ENCODE measurements around the gene ARRB2.
A peak's percentile ranks its signal among the peaks of the same experiment; 100 is the strongest.

The ARRB2 gene

DNA sequence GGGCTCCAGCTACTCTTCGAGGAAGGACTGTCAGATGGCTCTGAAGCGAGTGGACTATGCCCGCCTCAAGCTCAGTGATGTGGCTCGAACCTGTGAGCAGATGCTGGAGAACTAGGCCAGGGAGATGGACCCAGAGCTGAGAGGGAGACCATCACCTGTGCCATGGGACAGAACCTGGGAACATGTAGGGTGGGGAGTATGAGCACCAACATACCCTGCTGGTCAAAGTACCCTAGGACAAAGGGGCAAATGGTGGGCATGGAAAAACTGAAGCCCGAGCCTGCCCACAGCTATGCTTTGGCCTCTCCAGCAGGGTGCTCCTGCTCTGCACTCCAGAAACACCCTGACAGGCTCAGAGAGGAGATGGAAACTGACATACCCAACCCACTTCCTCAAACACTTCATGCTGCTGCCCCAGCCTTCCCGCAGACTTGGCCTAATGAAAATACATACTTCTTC lies 22.7 kb downstream of the ARRB2 start:
- no peak for DNase-seq

DNA sequence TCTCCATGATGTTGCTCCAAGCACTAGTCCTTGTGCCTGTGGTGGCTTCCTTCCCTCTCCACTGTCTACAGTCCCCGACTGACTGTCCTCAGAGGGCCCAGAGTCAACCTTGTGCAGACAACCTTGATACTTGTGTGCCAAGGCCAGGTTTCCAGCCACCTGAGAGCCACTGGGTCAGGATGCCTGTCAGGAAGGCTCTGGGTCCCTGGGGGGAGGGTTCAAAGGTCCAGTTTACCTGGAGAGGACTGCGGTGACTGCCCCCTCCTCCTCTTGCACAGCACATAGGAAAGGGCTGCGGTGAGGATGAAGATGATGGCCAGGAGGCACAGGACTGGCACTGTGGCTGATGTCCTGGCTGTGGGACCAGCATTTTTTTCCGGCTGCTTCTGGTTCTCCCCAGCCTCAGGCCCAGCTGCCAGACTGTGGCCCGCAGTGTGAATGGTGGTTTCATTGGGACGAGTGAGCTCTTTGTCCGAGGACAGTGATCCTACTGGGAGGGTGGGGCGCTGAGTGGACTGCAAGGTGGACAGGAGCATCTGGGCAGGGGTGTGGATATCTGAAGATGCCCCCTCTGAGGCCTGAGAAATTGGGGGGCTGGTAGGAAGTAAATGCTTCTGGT lies 24.5 kb downstream of the ARRB2 start:
- no peak for DNase-seq

DNA sequence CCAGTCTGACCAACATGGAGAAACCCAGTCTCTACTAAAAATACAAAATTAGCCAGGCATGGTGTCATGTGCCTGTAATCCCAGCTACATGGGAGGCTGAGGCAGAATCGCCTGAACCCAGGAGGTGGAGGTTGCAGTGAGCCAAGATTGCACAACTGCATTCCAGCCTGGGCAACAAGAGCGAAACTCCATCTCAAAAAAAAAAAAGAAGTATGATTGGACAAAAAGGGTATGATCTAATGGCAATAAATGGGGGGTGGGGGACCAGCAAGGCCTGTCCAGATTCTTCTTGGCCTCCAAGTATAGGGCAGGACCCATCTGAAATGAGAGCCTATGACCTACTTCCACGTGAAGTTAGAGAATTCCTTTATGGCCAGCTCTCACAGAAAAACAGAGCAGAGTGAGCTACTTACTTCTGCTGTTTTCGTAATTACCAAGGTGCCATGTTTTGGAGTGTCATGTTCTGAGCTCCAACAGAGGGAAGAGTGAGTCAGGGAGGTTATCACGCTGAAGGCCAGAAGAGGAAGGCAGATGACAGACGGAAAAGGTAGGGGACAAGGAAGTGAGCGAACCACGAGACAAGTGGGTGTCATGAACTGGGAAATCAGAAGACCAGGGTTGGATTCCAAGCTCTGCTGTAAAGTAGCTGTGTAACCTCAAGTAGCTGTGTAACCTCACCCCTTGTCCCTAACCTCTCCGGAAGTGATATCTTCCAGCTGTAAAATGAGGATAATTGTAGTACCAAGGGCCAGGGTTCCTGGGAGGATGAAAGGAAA lies 25.6 kb downstream of the ARRB2 start:
- DNase-seq: no peak

- no peak for DNase-seq
Measured at GRCh38 chr17:4738136-4739121, 28.0 kb downstream of the ARRB2 start.

DNA sequence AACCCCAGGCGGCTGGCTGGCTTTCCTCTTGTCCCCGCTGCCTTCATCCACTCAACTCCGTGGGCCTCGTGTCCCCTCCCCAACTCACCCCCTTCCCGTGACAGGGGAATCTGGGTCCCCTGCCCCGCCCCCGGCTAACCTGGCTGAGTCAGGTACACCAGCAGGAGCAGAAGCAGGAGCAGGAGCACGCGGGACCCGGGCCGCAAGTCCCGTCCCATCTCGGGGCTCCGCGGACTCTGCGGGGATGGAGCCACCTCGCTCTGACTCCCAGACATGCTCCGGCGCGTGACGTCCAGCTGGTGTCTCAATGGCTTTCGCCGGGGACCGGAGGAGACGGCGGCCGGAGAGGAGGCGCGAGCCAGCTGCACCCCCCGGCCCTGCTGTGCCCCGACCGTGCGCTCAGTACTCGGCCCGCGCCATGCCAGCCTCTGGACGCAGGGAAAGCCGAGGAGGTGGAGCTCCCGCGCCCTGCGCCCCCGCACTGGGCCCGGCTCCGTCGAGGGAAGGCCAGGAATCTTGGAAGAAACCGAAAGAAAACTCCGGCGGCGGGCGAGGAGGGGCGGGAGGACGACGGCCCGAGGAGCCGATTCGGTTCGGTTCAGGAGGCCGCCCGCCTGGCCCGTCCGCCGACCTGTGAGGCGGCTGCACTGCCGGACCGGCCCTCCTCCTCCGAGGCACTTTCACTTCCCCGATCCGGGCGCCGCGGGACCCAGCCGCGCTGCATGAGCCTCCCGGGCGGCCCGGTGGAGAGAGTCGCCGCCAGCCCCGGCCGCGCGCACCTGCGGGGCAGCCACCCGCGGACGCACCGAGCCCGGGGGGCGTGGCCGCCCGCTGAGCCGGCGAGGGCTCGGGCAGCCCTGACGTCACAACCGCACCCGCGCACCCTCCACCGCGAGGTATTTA lies 28.9 kb downstream of the ARRB2 start, which contains the start of the genes CXCL16 and ZMYND15:
CXCL16 (minus strand) TSS at position 807 of the 903 bp plus-strand sequence; CDS start at position 218, 589 bp downstream.
ZMYND15 (plus strand) TSS at position 712 of the 903 bp plus-strand sequence. CDS start 716 bp downstream, outside the sequence.
- DNase-seq: peak; percentile 8

GRCh38 chr17:4740025-4740351 lies 29.6 kb downstream of the ARRB2 start:
- DNase-seq: no peak

DNA sequence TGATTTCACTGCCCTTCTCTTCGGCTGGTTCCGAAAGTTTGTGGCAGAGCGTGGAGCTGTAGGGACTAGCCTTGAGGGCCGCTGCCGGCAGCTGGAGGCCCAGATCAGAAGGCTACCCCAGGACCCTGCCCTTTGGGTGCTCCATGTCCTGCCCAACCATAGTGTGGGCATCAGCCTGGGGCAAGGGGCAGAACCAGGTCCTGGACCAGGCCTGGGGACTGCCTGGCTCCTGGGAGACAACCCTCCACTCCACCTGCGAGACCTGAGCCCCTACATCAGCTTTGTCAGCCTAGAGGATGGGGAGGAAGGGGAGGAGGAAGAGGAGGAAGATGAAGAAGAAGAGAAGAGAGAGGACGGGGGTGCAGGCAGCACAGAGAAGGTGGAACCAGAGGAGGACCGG lies 30.2 kb downstream of the ARRB2 start:
- DNase-seq: no peak

- DNase-seq: no peak
Measured at GRCh38 chr17:4741544-4741943, 31.1 kb downstream of the ARRB2 start.

DNA sequence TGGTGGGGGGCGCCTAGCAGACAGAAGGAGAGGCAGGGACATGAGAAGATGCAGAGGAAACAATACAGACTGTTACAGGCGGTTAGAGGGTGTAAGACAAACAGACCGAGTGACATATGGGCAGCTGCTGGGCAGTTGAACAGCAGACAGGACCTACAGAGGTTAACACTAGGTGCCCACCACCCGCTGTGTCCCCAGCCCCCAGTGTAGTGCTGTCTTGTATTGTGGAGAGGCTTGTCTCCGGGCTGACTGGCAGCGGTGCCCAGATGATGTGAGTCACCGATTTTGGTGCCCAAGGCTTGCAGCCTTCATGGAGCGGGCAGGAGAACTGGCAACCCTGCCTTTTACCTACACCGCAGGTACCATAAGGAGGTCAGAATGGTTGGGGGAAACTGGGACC lies 31.7 kb downstream of the ARRB2 start:
- no peak for DNase-seq

DNA sequence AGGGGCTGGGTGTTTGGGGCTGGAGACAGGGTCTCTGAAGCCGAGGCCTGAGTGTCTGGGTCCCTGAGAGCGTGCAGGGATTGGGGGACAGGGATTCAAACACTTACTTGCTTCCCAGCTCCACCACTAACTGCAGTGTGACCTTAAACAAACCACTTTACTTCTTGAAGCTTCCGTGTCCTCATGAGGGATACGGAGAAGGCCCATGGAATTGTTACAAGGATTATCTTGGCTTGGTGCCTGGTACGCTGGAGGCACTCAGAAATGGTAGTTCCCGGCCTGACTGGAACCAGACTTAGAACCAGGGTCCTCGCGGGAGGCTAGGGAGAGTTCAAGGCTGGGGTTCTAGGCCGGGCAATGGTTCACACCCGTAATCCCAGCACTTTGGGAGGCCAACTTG lies 32.2 kb downstream of the ARRB2 start:
- no peak for DNase-seq

DNA sequence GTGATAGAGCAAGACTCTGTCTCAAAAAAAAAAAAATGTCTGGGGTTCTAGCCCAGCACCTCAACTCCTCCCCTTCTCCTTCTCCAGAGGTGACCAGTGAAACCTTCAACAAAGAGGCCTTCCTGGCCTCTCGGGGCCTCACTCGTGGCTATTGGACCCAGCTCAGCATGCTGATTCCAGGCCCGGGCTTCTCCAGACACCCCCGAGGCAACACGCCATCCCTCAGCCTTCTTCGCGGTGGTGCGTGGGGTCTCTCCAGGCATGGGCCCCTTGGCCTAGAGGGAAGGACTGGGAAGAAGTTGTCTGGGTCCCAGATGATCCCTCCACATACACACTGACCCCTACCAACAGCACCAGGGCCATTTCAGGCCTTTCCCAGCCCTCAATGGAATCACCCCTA lies 32.8 kb downstream of the ARRB2 start:
- no peak for DNase-seq

GRCh38 chr17:4743898-4744297 lies 33.5 kb downstream of the ARRB2 start:
- DNase-seq: no peak

GRCh38 chr17:4744999-4745969 lies 34.9 kb downstream of the ARRB2 start:
- no peak for DNase-seq

DNA sequence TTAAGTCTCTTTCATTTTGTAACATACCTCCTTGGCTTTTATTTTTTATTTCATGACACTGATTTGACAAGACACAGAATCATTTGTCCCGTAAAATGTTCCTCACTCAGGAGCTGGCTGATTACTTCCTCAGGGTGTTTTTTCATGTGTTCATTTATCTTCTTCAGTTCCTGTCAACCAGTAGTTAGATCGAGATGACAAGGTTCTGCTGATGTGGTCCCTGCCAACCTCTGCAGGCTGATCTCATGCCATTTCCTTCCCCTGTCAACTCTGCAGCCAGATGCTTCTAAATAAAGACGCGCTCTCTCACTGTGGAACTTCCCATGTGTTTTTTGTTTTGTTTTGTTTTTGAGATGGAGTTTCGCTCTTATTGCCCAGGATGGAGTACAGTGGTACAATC lies 37.4 kb downstream of the ARRB2 start:
- no peak for DNase-seq

DNA sequence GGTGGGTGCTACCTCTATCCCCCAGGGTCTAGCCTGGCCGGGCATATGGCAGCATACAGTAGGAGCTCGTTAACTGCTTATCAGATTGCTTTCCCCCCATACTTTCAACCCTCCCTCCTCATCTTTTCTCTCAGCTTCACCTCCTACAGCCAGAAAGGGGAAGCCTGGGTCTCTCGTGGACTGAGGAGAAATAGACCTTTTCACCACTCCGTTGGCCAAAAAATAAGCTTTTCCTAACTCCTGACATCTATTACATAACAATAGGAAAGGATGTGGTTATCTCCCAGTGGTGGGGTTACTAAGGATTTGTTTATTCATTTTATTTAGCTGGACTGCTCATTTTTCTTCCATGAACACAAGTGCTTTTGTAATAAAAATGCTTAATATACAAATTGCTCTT lies 38.3 kb downstream of the ARRB2 start:
- DNase-seq: no peak

- DNase-seq: no peak
Measured at GRCh38 chr17:4750606-4751005, 40.2 kb downstream of the ARRB2 start.

DNA sequence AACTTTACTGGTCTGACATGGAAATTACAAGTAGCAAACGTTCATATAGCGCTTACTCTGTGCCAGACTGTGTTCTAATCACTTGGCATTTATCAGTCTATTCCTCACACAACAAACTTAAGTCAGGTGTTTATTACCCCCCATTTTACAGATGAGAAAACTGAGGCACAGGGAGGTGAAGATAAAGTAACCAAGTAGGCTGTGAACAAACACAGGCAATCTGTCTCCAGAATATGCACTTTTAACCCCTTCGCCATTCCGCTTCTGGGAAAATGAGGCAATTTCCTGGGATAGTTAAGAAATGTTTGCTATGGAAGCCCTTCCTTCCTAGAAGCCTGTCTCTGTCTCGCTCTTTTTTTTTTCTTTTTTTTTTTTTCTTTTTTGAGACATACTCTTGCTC lies 41.5 kb downstream of the ARRB2 start:
- DNase-seq: no peak

DNA sequence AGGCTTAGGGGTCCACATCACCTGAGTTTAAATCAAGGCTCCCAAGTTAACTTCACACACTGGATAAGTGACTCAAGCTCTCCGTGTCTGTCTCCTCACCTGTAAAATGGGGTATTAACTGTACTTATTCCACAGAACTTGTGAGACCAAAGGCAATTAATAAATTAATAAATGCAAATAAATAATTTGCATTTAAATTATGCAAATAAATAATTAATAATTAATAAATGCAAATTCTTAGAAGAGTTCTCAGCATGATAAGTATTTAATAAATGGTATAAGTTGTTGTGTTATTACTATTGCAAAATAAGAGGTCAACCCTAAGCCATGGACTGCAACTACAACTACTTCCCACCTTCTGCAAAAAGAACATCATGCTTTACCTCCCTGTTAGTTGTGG lies 43.0 kb downstream of the ARRB2 start:
- DNase-seq: no peak

GRCh38 chr17:4759776-4760236 lies 49.4 kb downstream of the ARRB2 start:
- DNase-seq: no peak

DNA sequence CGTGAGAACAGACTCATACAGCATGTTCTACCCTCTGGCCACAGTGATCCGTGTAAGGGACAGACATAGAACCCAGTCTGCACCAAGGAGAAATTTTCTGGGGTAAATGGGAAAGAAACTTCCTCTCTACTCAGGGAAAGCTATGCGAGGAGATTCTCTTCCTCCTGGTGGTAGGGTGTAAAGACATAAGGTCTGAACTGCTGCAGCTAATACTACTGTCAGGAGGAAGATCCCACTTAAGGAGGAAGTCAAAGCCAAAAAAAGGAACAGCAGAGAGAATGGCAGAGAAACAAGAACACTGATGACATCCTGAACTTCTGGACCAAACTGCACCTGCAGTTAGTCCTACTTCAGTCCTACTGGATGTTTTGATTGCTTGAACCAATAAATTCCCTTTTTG lies 54.2 kb downstream of the ARRB2 start:
- no peak for DNase-seq

GRCh38 chr17:4766201-4766600 lies 55.8 kb downstream of the ARRB2 start:
- DNase-seq: no peak
